IMR-90 (cell line): Measurements from ENCODE around the gene CD68. TPM values are rescaled to one million over a fixed set of nuclear protein-coding genes. Genes with fewer than 3 reads are reported as not detected.

Experiments used
- ATAC-seq: fragments of 200-7000 bp; cut with Tn5 transposase; 2 replicates; pipeline ENCODE4 v1.9.1; 2020; ENCODE audit warnings: low read depth, mild to moderate bottlenecking, moderate library complexity
- BruUV-seq: library from RNA; stranded (reverse); fragments of 400-500 nt; replicated peaks from 2 replicates; lab custom pipeline; 2021; lab: Mats Ljungman, UMichigan
- CTCF ChIA-PET: fragments of 300-600 bp; formaldehyde crosslinking; extraction: SDS; loops from one replicate; lab custom pipeline; 2021; ENCODE audit warnings: antibody characterized with exemption; lab: Yijun Ruan, JAX
- POLR2A ChIA-PET: fragments of 300-600 bp; sonication (Branson Sonifier 250); formaldehyde crosslinking; loops from one replicate; lab custom pipeline; 2022; ENCODE audit warnings: antibody characterized with exemption; ENCODE audit not compliant: unreplicated experiment; lab: Charles Lee
- DNase-seq: peaks from one replicate; pipeline ENCODE4 v3.0.0; 2013
- H2AFZ ChIP-seq: replicated peaks from 2 replicates; pipeline ENCODE3; 2013; ENCODE audit warnings: low read length, mild to moderate bottlenecking; ENCODE audit not compliant: poor library complexity
- H2AK5ac ChIP-seq: 2 replicates; pipeline ENCODE4 v1.6.1; 2013; ENCODE audit warnings: low read depth, low read length, inconsistent platforms
- H2AK9ac ChIP-seq: replicated peaks from 2 replicates; pipeline ENCODE3; 2013; ENCODE audit warnings: mild to moderate bottlenecking, low read depth, low read length, moderate library complexity; ENCODE audit not compliant: poor library complexity
- H2BK120ac ChIP-seq: 2 replicates; pipeline ENCODE4 v1.6.1; 2013; ENCODE audit warnings: low read depth, low read length, inconsistent platforms
- H2BK15ac ChIP-seq: 3 replicates; pipeline ENCODE4 v1.6.1; 2013; ENCODE audit warnings: low read depth, low read length, inconsistent platforms
- H2BK20ac ChIP-seq: 2 replicates; pipeline ENCODE4 v1.6.1; 2013; ENCODE audit warnings: low read depth, mild to moderate bottlenecking, inconsistent platforms, low read length, moderate library complexity
- H2BK5ac ChIP-seq: 2 replicates; pipeline ENCODE4 v1.6.1; 2013; ENCODE audit warnings: mild to moderate bottlenecking, low read depth, low read length, inconsistent platforms; ENCODE audit not compliant: poor library complexity, severe bottlenecking
- H3K14ac ChIP-seq: replicated peaks from 2 replicates; pipeline ENCODE4 v1.6.1; 2013; ENCODE audit warnings: low read depth, low read length, inconsistent platforms
- H3K18ac ChIP-seq: 2 replicates; pipeline ENCODE4 v1.6.1; 2013; ENCODE audit warnings: low read depth, low read length, control low read depth
- H3K23ac ChIP-seq: 2 replicates; pipeline ENCODE4 v1.6.1; 2013; ENCODE audit warnings: low read depth, low read length, inconsistent platforms
- H3K27ac ChIP-seq: 2 replicates; pipeline ENCODE4 v1.5.1; 2013; ENCODE audit warnings: mild to moderate bottlenecking, control low read depth, low read length; ENCODE audit not compliant: insufficient read depth
- H3K27me3 ChIP-seq: 2 replicates; pipeline ENCODE4 v1.6.1; 2013; ENCODE audit warnings: low read length; ENCODE audit not compliant: control insufficient read depth, insufficient read depth
- H3K36me3 ChIP-seq: 2 replicates; pipeline ENCODE4 v1.6.1; 2013; ENCODE audit warnings: low read length, mixed read lengths; ENCODE audit not compliant: control insufficient read depth, insufficient read depth
- H3K4ac ChIP-seq: 2 replicates; pipeline ENCODE4 v1.6.1; 2013; ENCODE audit warnings: low read depth, low read length, inconsistent platforms
- H3K4me1 ChIP-seq: 2 replicates; pipeline ENCODE4 v1.6.1; 2013; ENCODE audit warnings: low read length, mixed read lengths; ENCODE audit not compliant: control insufficient read depth, insufficient read depth
- H3K4me2 ChIP-seq: 2 replicates; pipeline ENCODE4 v1.6.1; 2013; ENCODE audit warnings: low read depth, mild to moderate bottlenecking, control low read depth, low read length, moderate library complexity
- H3K4me3 ChIP-seq: 2 replicates; pipeline ENCODE4 v1.5.1; 2013; ENCODE audit warnings: low read depth, mild to moderate bottlenecking, control low read depth, low read length, moderate library complexity; ENCODE audit not compliant: insufficient read depth
- H3K56ac ChIP-seq: 2 replicates; pipeline ENCODE4 v1.6.1; 2013; ENCODE audit warnings: low read length, inconsistent platforms; ENCODE audit not compliant: insufficient read depth; ENCODE audit errors: extremely low read depth
- H3K79me1 ChIP-seq, 2 experiments: 2 replicates each; pipeline ENCODE4 v1.6.1; 2013; ENCODE audit warnings: low read length in 2 of 2, inconsistent platforms in 1 of 2, low read depth in 1 of 2
- H3K9ac ChIP-seq: 2 replicates; pipeline ENCODE4 v1.6.1; 2013; ENCODE audit warnings: low read depth, low read length, control low read depth
- H3K9me1 ChIP-seq: 2 replicates; pipeline ENCODE4 v1.6.1; 2013; ENCODE audit warnings: low read length, inconsistent platforms; ENCODE audit not compliant: insufficient read depth
- H3K9me3 ChIP-seq: 2 replicates; pipeline ENCODE4 v1.6.1; 2013; ENCODE audit warnings: low read length; ENCODE audit not compliant: control insufficient read depth, insufficient read depth
- H4K20me1 ChIP-seq: 2 replicates; pipeline ENCODE4 v1.6.1; 2013; ENCODE audit warnings: low read length, inconsistent platforms; ENCODE audit not compliant: insufficient read depth
- H4K5ac ChIP-seq: 2 replicates; pipeline ENCODE4 v1.6.1; 2013; ENCODE audit warnings: mild to moderate bottlenecking, low read depth, low read length, control low read depth
- H4K8ac ChIP-seq, 2 experiments: 2 replicates each; pipeline ENCODE4 v1.6.1; 2013; ENCODE audit warnings: low read depth in 2 of 2, low read length in 2 of 2, control low read depth in 1 of 2, inconsistent platforms in 1 of 2
- H4K91ac ChIP-seq: 2 replicates; pipeline ENCODE4 v1.6.1; 2013; ENCODE audit warnings: low read depth, low read length, inconsistent platforms; ENCODE audit not compliant: insufficient read depth
- BHLHE40 ChIP-seq: fragments of 150-350 bp; IDR thresholded peaks from 2 replicates; pipeline ENCODE4 v1.6.1; 2016; ENCODE audit warnings: mild to moderate bottlenecking, low read depth, low read length
- CEBPB ChIP-seq: IDR thresholded peaks from 2 replicates; pipeline ENCODE4 v1.6.1; 2012; ENCODE audit warnings: low read depth, low read length, improper control_type of control experiment
- CHD1 ChIP-seq: IDR thresholded peaks from 2 replicates; pipeline ENCODE4 v1.6.1; 2012; ENCODE audit warnings: low read depth, low read length, improper control_type of control experiment
- ELK1 ChIP-seq: fragments of 150-350 bp; IDR thresholded peaks from 2 replicates; pipeline ENCODE4 v1.6.1; 2016; ENCODE audit warnings: low read depth, mild to moderate bottlenecking, low read length, moderate library complexity, borderline replicate concordance
- FOS ChIP-seq: fragments of 150-350 bp; IDR thresholded peaks from 2 replicates; pipeline ENCODE4 v1.6.1; 2016; ENCODE audit warnings: low read depth, low read length
- MAZ ChIP-seq: IDR thresholded peaks from 2 replicates; pipeline ENCODE4 v1.6.1; 2012; ENCODE audit warnings: low read depth, mild to moderate bottlenecking, low read length, improper control_type of control experiment, moderate library complexity, borderline replicate concordance
- MXI1 ChIP-seq: IDR thresholded peaks from 2 replicates; pipeline ENCODE4 v1.6.1; 2012; ENCODE audit warnings: low read depth, mild to moderate bottlenecking, low read length, moderate library complexity, borderline replicate concordance
- NFE2L2 ChIP-seq: fragments of 150-350 bp; IDR thresholded peaks from 2 replicates; pipeline ENCODE4 v1.6.1; 2016; ENCODE audit warnings: low read depth, mild to moderate bottlenecking, low read length
- RAD21 ChIP-seq: IDR thresholded peaks from 2 replicates; pipeline ENCODE4 v1.6.1; 2012; ENCODE audit warnings: low read length, improper control_type of control experiment
- RCOR1 ChIP-seq: IDR thresholded peaks from 2 replicates; pipeline ENCODE4 v1.6.1; 2012; ENCODE audit warnings: mild to moderate bottlenecking, low read length, improper control_type of control experiment; ENCODE audit not compliant: insufficient replicate concordance
- RFX5 ChIP-seq: IDR thresholded peaks from 2 replicates; pipeline ENCODE4 v1.8.0; 2012; ENCODE audit warnings: low read depth, mild to moderate bottlenecking, low read length, moderate library complexity
- SMC3 ChIP-seq: fragments of 150-350 bp; IDR thresholded peaks from 2 replicates; pipeline ENCODE4 v1.6.1; 2016; ENCODE audit warnings: low read depth, mild to moderate bottlenecking, antibody characterized with exemption, low read length, moderate library complexity
- WGBS, 2 experiments: methylation state at CpG; one replicate each; pipeline versions ENCODE4 v1.1.5 to v1.1.7; 2013; ENCODE audit warnings: missing lambda C conversion rate in 2 of 2; ENCODE audit not compliant: insufficient read length in 1 of 2; ENCODE audit errors: extremely low coverage in 2 of 2; 5-methylcytosine and 5-hydroxymethylcytosine counted together
- dilution Hi-C: fragments of 300-500 bp; cut with HindIII; formaldehyde crosslinking; loops from one replicate; pipeline ENCODE4 v1.14.3; 2018; ENCODE audit warnings: low sequenced_read_pairs; ENCODE audit not compliant: unreplicated experiment
- in situ Hi-C: fragments of 300-500 bp; cut with MboI; formaldehyde crosslinking; loops from 3 replicates; pipeline ENCODE4 v1.14.3; 2019; ENCODE audit warnings: low sequenced_read_pairs, inconsistent platforms, mixed read lengths
- intact Hi-C: fragments of 100-400 bp; cut with micrococcal nuclease; formaldehyde crosslinking; loops from 2 replicates; pipeline ENCODE4 v1.10.0; 2022
- polyA plus RNA-seq, 3 experiments: library from polyadenylated mRNA; depleted of rRNA; stranded (reverse); fragments of >200 nt; gene quantifications; 2 replicates each; pipeline ENCODE4 v1.2.3, GENCODE V29; 2012; ENCODE audit warnings: low replicate concordance in 1 of 3
- total RNA-seq: library from RNA; depleted of rRNA; stranded (reverse); fragments of >200 nt; gene quantifications from 2 replicates; pipeline ENCODE4 v1.2.3, GENCODE V29; 2012
- TF ChIP-seq, protein P1 (sequence below): fragments of 150-350 bp; IDR thresholded peaks from 2 replicates; pipeline ENCODE4 v1.6.1; 2017; ENCODE audit warnings: mild to moderate bottlenecking, antibody characterized with exemption, low read length, low read depth
- TF ChIP-seq, protein P2 (sequence below): conservative IDR thresholded peaks from 2 replicates; pipeline ENCODE4 v1.5.1; 2012; ENCODE audit warnings: mild to moderate bottlenecking, low read depth, low read length, improper control_type of control experiment

The CD68 gene
- total and polyA plus RNA-seq, 2 of the 4 experiments (the other 2 are of a cell fraction): 16.0 to 43.1 TPM

- Histone ChIP-seq H3K4ac (no peak overlapping the region), H2BK5ac (no peak overlapping the region), H3K9ac (no peak overlapping the region), H2BK120ac (no peak overlapping the region), H3K23ac (no peak overlapping the region), H4K91ac (no peak overlapping the region), H3K4me2 (no peak overlapping the region), H3K27me3 (no peaks in the 10 kb centered on the region; the same call in 1 of the 2 replicates), H2BK15ac (no peak overlapping the region), H2AK9ac (no peak overlapping the region), H4K8ac (no peak overlapping the region), H2BK20ac (no peak overlapping the region), H4K5ac (no peak overlapping the region), H2AFZ (no peak overlapping the region), H3K9me3 (no peaks in the 10 kb centered on the region), H3K14ac (no peak overlapping the region), H3K56ac (no peak overlapping the region), H3K4me1 (peaks cover 1% of the 10 kb centered on the region; the same call in 1 of the 2 replicates), H3K36me3 (no peaks in the 10 kb centered on the region), H4K20me1 (peaks cover 8% of the 10 kb centered on the region; the same call in 1 of the 2 replicates), H3K18ac (no peak overlapping the region), H3K79me1 (peaks cover 6 to 7% of the 10 kb centered on the region in 2 experiments; a peak in 3 of 4 replicates), H2AK5ac (no peak overlapping the region), H3K27ac (no peak overlapping the region), H3K4me3 (no peak overlapping the region), H3K9me1 (peaks cover 3% of the 10 kb centered on the region; the same call in 1 of the 2 replicates)
- ATAC-seq (no peak), DNase-seq (no peak)
- no peak for TF ChIP-seq ELK1
- no peak for TF ChIP-seq RAD21
- TF ChIP-seq RFX5: no peak
- TF ChIP-seq SMC3: no peak
- TF ChIP-seq CHD1: no peak
- TF ChIP-seq, protein P1, sequence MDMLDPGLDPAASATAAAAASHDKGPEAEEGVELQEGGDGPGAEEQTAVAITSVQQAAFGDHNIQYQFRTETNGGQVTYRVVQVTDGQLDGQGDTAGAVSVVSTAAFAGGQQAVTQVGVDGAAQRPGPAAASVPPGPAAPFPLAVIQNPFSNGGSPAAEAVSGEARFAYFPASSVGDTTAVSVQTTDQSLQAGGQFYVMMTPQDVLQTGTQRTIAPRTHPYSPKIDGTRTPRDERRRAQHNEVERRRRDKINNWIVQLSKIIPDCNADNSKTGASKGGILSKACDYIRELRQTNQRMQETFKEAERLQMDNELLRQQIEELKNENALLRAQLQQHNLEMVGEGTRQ: no peak
- TF ChIP-seq, protein P2, sequence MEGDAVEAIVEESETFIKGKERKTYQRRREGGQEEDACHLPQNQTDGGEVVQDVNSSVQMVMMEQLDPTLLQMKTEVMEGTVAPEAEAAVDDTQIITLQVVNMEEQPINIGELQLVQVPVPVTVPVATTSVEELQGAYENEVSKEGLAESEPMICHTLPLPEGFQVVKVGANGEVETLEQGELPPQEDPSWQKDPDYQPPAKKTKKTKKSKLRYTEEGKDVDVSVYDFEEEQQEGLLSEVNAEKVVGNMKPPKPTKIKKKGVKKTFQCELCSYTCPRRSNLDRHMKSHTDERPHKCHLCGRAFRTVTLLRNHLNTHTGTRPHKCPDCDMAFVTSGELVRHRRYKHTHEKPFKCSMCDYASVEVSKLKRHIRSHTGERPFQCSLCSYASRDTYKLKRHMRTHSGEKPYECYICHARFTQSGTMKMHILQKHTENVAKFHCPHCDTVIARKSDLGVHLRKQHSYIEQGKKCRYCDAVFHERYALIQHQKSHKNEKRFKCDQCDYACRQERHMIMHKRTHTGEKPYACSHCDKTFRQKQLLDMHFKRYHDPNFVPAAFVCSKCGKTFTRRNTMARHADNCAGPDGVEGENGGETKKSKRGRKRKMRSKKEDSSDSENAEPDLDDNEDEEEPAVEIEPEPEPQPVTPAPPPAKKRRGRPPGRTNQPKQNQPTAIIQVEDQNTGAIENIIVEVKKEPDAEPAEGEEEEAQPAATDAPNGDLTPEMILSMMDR: no peak
- no peak for TF ChIP-seq RCOR1
- TF ChIP-seq MXI1: no peak
- TF ChIP-seq FOS: no peak
- TF ChIP-seq NFE2L2: no peak
- TF ChIP-seq MAZ: no peak
- no peak for TF ChIP-seq BHLHE40
- TF ChIP-seq CEBPB: no peak
- in situ Hi-C loops: no loop called here
- intact Hi-C loops: no loop called here
- no TSS peak for BruUV-seq
- ChIA-PET POLR2A (no interaction called here), CTCF (interaction anchor here (1.4 kb wide), 1 partner anchor 14 kb away, joined by 3 read pairs; no protein-coding TSS in a partner anchor)
- WGBS, 2 experiments: 100% methylated on average over 1 of the region's 5 CpGs; no CpG with 5 or more reads in 1 of the 2 experiments
- dilution Hi-C loops: no loop called here
Measured at GRCh38 chr17:7618608-7619007, 39.2 kb downstream of the CD68 start.
